ENCODE data around the gene INPP4A.

Gene INPP4A

DNA sequence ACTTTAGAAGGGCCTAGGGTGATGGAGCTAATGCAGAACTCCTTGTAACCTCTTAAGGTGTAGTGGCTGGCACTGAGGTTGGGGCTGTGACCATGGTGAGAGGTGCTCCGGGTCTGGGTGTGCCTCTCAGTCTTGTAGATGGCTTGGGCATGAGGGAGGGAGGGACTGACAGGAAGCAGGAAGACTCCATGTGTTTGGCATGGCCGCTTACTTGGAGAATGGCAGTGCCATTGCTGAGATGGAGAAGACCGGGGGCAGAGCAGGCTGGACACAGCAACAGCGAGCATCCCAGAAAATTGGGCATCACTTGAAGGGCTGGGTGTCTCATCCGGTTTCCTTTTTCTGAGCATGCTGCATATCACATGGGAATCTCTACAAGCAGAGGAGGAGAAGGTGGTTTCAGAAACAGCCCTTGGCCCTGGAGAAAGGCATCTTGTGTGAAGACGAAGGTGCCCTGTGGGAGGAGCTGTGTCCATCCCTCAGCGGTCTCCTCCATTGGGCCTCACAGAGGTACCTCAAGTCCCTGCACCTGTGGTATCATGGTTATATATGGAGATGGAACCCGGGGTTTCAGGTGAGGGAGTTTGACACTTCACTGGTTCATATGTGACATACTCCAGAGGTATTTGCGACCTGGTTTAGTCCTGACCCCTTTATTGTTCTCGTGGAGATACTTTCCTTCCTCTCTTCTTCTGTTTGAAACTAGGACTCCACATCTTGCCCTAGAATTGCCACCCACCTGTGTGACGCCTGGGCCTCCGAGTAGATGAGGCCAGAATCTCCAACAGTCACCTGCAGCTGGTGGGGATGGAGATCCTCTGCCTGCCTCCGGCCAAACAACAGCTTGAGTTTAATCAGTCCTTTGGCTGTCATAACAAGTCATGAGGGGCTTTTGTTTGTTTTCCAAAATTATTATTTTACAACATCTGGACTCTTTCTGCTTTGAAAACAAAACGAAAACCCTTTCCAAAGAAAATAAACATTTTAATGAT, 45.6 kb downstream of the INPP4A start:
- no peak for TF ChIP-seq ZFX (IDR thresholded peaks at IDR 0.05; ENCODE audit: borderline replicate concordance)
- TF ChIP-seq, protein P1, sequence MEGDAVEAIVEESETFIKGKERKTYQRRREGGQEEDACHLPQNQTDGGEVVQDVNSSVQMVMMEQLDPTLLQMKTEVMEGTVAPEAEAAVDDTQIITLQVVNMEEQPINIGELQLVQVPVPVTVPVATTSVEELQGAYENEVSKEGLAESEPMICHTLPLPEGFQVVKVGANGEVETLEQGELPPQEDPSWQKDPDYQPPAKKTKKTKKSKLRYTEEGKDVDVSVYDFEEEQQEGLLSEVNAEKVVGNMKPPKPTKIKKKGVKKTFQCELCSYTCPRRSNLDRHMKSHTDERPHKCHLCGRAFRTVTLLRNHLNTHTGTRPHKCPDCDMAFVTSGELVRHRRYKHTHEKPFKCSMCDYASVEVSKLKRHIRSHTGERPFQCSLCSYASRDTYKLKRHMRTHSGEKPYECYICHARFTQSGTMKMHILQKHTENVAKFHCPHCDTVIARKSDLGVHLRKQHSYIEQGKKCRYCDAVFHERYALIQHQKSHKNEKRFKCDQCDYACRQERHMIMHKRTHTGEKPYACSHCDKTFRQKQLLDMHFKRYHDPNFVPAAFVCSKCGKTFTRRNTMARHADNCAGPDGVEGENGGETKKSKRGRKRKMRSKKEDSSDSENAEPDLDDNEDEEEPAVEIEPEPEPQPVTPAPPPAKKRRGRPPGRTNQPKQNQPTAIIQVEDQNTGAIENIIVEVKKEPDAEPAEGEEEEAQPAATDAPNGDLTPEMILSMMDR (IDR thresholded peaks at IDR 0.05) = no peak
- no peak overlapping the region for H3K27ac ChIP-seq

DNA sequence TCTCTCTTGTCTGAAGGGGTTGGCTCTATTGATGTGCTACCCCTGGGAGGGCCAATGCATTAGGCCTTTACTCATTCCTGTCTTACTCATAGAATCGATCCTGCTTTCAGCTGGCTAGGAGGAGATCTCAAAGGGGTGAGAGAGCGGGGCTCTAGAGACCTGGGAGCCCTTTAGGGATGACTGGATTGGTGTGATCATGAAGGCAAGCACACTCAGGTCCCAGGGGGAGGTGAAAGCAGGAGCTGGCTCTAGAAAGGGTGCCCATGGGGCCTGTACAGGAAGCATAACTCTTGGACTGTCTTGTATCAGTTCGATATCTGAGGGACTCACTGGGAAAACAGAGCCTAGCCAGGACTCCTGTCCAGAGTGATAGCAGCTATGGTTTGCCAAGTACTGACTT, 47.8 kb downstream of the INPP4A start:
- no peak for TF ChIP-seq ZFX (IDR thresholded peaks at IDR 0.05; ENCODE audit: borderline replicate concordance)
- no peak overlapping the region for H3K27ac ChIP-seq

DNA sequence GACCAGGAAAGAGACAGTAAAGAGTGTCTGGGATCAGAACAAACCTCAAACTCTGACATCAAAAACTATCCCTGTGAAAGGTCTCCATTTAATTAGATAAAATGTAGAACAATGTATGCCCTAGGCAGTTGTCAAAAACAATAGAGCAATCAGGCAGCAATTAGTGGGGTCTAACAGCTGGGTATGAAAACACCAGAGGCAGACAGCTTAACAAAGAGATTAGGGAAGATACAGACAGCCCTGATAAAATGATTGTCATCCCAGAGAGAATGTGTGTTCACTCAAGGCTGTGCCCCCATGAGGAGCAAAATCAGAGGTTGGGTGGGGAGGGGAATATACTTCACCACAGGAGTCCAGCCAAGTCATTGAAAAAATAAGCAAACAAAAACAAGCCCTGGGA, 50.0 kb downstream of the INPP4A start:
- no peak overlapping the region for H3K27ac ChIP-seq
- TF ChIP-seq ZFX (IDR thresholded peaks at IDR 0.05; ENCODE audit: borderline replicate concordance) = no peak
- TF ChIP-seq, protein P1 (IDR thresholded peaks at IDR 0.05) = no peak

DNA sequence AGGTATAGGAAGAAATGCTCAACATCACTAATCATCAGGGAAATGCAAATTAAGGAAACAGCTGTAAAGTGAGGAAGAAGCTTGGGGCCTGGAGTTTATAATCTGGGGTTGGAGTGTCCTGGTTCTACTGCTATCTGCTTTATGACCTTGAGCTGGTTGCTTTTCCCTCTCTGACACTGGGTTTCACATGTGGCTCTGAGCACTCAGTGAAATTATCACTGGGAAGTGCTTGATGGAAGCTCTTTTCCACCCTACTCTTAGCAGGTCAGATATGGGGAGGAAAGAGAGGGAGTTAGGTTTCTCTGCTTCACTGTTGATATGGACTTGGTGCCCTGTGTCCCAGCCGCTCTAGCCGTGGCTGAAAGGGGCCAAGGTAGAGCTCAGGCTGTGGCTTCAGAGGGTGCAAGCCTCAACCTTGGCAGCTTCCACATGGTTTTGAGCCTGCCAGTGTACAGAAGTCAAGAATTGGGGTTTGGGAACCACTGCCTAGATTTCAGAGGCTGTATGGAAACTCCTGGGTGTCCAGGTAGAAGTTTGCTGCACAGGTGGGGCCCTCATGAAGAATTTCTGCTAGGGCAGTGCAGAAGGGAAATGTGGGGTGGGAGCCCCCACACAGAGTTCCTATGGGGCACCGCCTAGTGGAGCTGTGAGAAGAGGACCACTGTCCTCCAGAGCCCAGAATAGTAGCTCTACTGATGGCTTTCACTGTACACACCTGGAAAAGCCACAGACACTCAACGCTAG, 52.3 kb downstream of the INPP4A start:
- H3K27ac ChIP-seq = no peak overlapping the region
- TF ChIP-seq, protein P1 (IDR thresholded peaks at IDR 0.05) = no peak
- no peak for TF ChIP-seq ZFX (IDR thresholded peaks at IDR 0.05; ENCODE audit: borderline replicate concordance)

DNA sequence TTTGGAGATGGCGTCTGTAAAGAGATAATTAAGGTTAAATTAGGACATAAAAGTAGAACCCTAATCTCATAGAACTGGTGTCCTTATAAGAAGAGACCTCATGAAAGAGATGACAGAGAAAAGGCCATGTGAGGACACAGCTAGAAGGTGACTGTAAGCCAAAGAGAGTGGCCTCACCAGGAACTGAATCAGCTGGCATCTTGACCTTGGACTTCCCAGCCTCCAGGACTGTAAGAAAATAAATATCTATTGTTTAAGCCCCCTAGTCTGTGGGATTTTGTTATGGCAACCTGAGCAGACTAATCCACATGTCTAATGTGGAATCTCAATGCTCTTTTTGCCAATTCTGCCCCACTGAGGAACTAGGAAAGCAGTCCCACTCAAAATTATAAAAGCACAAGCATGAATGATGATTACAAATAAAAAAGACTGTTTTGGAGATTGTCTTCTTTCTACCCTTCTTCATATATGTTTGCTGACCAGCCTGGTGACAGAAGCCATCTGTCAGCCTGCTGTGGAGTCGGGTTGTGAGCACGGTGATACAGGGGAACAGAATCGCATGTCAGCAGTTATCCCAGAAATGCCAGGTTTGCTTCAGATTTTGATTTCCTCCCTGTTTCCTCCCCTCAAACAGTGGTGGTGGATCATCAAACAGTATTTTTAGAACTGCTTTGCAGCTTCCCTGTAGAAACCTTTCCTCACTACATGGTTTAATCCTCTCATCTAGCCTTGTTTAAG, 54.2 kb downstream of the INPP4A start:
- TF ChIP-seq, protein P1 (IDR thresholded peaks at IDR 0.05) = no peak
- no peak overlapping the region for H3K27ac ChIP-seq

DNA sequence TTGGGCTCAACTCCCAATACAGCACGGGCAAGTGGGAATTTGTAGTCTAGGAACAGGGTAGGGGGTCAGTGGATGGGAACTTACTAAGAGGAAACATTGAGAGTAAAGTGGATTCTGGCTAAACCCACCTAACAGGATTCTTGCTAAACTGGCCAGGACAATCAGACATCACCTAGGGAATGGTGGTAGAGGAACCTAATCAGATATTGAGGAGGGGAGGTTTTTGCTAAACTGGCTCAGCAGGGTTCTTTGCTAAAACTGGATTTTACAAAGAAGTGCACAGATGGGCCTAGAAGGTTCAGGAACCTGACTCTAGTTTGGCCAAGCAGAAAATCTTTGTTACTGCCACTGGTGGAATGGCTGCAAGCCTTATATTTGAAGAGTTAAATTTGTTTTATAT, 55.9 kb downstream of the INPP4A start:
- no peak overlapping the region for H3K27ac ChIP-seq
- TF ChIP-seq, protein P1 (IDR thresholded peaks at IDR 0.05) = no peak

DNA sequence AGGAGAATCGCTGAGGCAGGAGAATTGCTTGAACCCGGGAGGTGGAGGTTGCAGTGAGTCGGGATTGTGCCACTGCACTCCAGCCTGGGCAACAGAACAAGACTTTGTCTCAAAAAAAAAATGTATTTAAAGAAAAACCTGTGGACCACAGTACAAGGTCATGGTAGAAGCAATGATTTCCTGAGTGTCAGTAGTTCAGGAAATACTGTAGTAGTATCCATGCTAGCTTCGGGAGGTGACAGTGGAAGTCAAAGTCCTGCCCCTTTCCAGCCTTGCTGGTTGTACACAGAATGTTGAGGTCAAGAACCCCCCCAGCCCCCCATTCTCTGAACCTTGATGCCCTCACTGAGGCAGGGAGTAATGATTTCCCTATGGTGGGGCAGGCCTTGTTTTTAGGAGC, 56.6 kb downstream of the INPP4A start:
- H3K27ac ChIP-seq = no peak overlapping the region
- TF ChIP-seq ZFX (IDR thresholded peaks at IDR 0.05; ENCODE audit: borderline replicate concordance) = no peak
- TF ChIP-seq, protein P1 (IDR thresholded peaks at IDR 0.05) = no peak

All from 22Rv1 (cell line).